ENCODE data around the gene PTPRG. TPM values are rescaled to one million over a fixed set of nuclear protein-coding genes. Genes with fewer than 3 reads are reported as not detected.

The PTPRG gene
- total and polyA plus RNA-seq, 2 experiments from 2014 or later = 15.2 to 45.7 TPM

DNA sequence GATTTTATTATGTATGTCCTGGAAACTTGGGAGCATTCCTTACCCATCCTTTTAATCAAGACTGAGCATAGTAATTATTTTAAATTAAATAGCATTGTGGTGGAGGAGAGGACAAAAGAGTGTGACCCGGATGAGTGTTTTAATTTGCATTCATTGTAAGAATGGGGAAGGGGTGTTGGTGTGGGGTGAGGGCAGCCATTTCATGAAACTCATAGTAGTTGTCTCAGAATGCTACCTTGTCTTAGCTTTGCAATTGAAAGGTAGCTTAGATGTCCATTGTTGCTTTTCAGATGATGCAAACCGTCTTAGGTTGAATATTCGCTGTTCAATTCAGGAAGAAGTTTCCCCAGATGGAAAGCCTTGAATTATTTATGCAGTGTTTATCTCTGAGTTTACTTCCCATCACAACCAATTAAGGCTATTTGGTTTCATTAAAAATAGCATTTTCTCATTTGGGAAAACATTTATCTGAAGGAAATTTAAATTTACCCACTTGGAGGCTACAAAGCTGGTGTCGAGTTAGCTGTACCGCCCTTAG, 483.6 kb downstream of the PTPRG start:
- Histone ChIP-seq H3K4me1 (ENCODE audit: low read depth) (peaks cover 5% of the 10 kb centered on the region), H3K4me3 (no peak overlapping the region), H3K27me3 (no peaks in the 10 kb centered on the region), H3K36me3 (no peaks in the 10 kb centered on the region), H3K27ac (no peak overlapping the region), H3K9me3 (ENCODE audit: low read depth) (no peaks in the 10 kb centered on the region)
- no peak for DNase-seq (ENCODE audit: low read depth in 1 of 2, low spot score in 1 of 2)
- no peak for TF ChIP-seq CTCF (IDR thresholded peaks at IDR 0.05; ENCODE audit: low read depth, low read length)

- peak in 1 of 2 donors; percentile 34 for DNase-seq (ENCODE audit: low read depth in 1 of 2, low spot score in 1 of 2)
- Histone ChIP-seq H3K36me3 (no peaks in the 10 kb centered on the region), H3K4me1 (ENCODE audit: low read depth) (peaks cover 12% of the 10 kb centered on the region)
These were observed 485.0 kb downstream of the PTPRG start for GRCh38 chr3:62046326-62046725.

DNA sequence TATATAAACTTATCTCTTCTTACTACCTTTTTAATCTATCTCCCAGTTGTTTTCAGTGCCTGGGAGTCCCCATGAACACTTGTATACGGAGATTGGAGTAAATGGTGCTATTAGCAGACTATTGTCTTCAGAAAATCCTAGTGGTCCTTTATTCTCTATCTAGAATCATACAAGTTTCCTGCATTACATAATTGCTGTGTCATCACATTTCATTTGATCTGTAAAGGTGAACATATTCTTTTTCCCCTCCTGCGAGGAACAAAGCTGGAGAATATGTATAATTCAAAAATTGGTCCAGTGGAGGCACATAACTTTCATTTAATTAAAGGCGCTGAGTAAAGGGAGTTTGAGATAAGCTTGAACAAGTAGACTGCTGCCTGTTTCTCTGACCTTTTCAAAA, 487.2 kb downstream of the PTPRG start:
- peaks cover 12% of the 10 kb centered on the region for H3K4me1 ChIP-seq (ENCODE audit: low read depth)
- no peak overlapping the region for H3K4me3 ChIP-seq
- TF ChIP-seq CTCF (IDR thresholded peaks at IDR 0.05; ENCODE audit: low read depth, low read length) = no peak
- DNase-seq (ENCODE audit: low read depth in 1 of 2, low spot score in 1 of 2) = no peak
- H3K27ac ChIP-seq = no peak overlapping the region
- no peaks in the 10 kb centered on the region for H3K27me3 ChIP-seq
- no peaks in the 10 kb centered on the region for H3K9me3 ChIP-seq (ENCODE audit: low read depth)
- no peaks in the 10 kb centered on the region for H3K36me3 ChIP-seq

More at GRCh38 chr3:62046326-62046725, 485.0 kb downstream of the PTPRG start:
- H3K27me3 ChIP-seq = no peaks in the 10 kb centered on the region
- no peak overlapping the region for H3K27ac ChIP-seq
- H3K9me3 ChIP-seq (ENCODE audit: low read depth) = no peaks in the 10 kb centered on the region
- H3K4me3 ChIP-seq = no peak overlapping the region
- no peak for TF ChIP-seq CTCF (IDR thresholded peaks at IDR 0.05; ENCODE audit: low read depth, low read length)

GRCh38 chr3:62049033-62049432, 487.7 kb downstream of the PTPRG start:
- H3K4me3 ChIP-seq = no peak overlapping the region
- H3K27me3 ChIP-seq = no peaks in the 10 kb centered on the region
- no peak for TF ChIP-seq CTCF (IDR thresholded peaks at IDR 0.05; ENCODE audit: low read depth, low read length)
- no peaks in the 10 kb centered on the region for H3K36me3 ChIP-seq
- peaks cover 12% of the 10 kb centered on the region for H3K4me1 ChIP-seq (ENCODE audit: low read depth)
- no peak for DNase-seq (ENCODE audit: low read depth in 1 of 2, low spot score in 1 of 2)
- H3K27ac ChIP-seq = no peak overlapping the region
- H3K9me3 ChIP-seq (ENCODE audit: low read depth) = no peaks in the 10 kb centered on the region

DNA sequence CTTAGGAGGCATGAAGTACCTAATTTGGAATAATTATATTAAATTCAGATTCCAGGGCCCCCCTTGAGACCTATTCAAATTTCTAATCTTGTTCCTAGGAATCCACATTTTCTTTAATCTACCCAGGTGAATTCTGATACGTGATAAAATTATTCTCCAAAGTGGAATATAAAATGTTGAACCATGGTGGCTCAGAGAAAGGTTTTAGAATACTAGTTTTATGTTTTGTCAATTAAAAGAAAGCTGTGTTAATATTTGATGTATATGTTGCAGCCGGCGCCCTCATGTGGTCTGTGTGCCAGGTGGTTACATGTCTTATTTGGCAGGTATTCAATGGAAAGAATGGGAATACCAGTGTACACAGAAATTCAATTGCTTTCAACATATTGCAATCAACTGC, 490.1 kb downstream of the PTPRG start:
- Histone ChIP-seq H3K9me3 (ENCODE audit: low read depth) (no peaks in the 10 kb centered on the region), H3K4me3 (no peak overlapping the region), H3K27me3 (no peaks in the 10 kb centered on the region), H3K36me3 (no peaks in the 10 kb centered on the region), H3K27ac (no peak overlapping the region), H3K4me1 (ENCODE audit: low read depth) (peaks cover 12% of the 10 kb centered on the region)
- peak; percentile 37 to 42 for DNase-seq (ENCODE audit: low read depth in 1 of 2, low spot score in 1 of 2)
- TF ChIP-seq CTCF (IDR thresholded peaks at IDR 0.05; ENCODE audit: low read depth, low read length) = peak; percentile 32
